Measurements from ENCODE around the gene RNF138.

- TF ChIP-seq, protein P1, sequence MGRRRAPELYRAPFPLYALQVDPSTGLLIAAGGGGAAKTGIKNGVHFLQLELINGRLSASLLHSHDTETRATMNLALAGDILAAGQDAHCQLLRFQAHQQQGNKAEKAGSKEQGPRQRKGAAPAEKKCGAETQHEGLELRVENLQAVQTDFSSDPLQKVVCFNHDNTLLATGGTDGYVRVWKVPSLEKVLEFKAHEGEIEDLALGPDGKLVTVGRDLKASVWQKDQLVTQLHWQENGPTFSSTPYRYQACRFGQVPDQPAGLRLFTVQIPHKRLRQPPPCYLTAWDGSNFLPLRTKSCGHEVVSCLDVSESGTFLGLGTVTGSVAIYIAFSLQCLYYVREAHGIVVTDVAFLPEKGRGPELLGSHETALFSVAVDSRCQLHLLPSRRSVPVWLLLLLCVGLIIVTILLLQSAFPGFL (CRISPR knock-in tag; IDR thresholded peaks at IDR 0.05): no peak
- TF ChIP-seq POLR2A (IDR thresholded peaks at IDR 0.05; ENCODE audit: insufficient read depth in 1 of 2, low read depth in 2 of 2, low read length in 2 of 2) (no peak), CC2D1A (CRISPR knock-in tag; IDR thresholded peaks at IDR 0.05) (no peak), ZNF264 (CRISPR knock-in tag; IDR thresholded peaks at IDR 0.05) (no peak), ZNF891 (CRISPR knock-in tag; IDR thresholded peaks at IDR 0.05) (no peak), CTCF (CRISPR knock-in tag; IDR thresholded peaks at IDR 0.05) (no peak), ONECUT2 (CRISPR knock-in tag; IDR thresholded peaks at IDR 0.05) (no peak), ZNF460 (CRISPR knock-in tag; IDR thresholded peaks at IDR 0.05; ENCODE audit: borderline replicate concordance) (no peak), HMG20A (CRISPR knock-in tag; IDR thresholded peaks at IDR 0.05; ENCODE audit: borderline replicate concordance) (no peak), EZH2 (conservative IDR thresholded peaks at IDR 0.05; ENCODE audit: low read depth, low read length) (no peak), ZNF484 (CRISPR knock-in tag; IDR thresholded peaks at IDR 0.05; ENCODE audit: borderline replicate concordance, low read depth) (no peak), JUN (CRISPR knock-in tag; IDR thresholded peaks at IDR 0.05) (no peak), MIXL1 (CRISPR knock-in tag; IDR thresholded peaks at IDR 0.05) (no peak)
- TF ChIP-seq, protein P2, sequence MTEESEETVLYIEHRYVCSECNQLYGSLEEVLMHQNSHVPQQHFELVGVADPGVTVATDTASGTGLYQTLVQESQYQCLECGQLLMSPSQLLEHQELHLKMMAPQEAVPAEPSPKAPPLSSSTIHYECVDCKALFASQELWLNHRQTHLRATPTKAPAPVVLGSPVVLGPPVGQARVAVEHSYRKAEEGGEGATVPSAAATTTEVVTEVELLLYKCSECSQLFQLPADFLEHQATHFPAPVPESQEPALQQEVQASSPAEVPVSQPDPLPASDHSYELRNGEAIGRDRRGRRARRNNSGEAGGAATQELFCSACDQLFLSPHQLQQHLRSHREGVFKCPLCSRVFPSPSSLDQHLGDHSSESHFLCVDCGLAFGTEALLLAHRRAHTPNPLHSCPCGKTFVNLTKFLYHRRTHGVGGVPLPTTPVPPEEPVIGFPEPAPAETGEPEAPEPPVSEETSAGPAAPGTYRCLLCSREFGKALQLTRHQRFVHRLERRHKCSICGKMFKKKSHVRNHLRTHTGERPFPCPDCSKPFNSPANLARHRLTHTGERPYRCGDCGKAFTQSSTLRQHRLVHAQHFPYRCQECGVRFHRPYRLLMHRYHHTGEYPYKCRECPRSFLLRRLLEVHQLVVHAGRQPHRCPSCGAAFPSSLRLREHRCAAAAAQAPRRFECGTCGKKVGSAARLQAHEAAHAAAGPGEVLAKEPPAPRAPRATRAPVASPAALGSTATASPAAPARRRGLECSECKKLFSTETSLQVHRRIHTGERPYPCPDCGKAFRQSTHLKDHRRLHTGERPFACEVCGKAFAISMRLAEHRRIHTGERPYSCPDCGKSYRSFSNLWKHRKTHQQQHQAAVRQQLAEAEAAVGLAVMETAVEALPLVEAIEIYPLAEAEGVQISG (CRISPR knock-in tag; IDR thresholded peaks at IDR 0.05): no peak
These were observed 34.0 kb upstream of the RNF138 start for GRCh38 chr18:32057624-32058165.
